ENCODE results near the gene IDUA. TPM values are rescaled to one million over a fixed set of nuclear protein-coding genes. Genes with fewer than 3 reads are reported as not detected.

Gene IDUA
- total and polyA plus RNA-seq, 7 donors: 1.2 to 15.2 (median 7.3) TPM

DNA sequence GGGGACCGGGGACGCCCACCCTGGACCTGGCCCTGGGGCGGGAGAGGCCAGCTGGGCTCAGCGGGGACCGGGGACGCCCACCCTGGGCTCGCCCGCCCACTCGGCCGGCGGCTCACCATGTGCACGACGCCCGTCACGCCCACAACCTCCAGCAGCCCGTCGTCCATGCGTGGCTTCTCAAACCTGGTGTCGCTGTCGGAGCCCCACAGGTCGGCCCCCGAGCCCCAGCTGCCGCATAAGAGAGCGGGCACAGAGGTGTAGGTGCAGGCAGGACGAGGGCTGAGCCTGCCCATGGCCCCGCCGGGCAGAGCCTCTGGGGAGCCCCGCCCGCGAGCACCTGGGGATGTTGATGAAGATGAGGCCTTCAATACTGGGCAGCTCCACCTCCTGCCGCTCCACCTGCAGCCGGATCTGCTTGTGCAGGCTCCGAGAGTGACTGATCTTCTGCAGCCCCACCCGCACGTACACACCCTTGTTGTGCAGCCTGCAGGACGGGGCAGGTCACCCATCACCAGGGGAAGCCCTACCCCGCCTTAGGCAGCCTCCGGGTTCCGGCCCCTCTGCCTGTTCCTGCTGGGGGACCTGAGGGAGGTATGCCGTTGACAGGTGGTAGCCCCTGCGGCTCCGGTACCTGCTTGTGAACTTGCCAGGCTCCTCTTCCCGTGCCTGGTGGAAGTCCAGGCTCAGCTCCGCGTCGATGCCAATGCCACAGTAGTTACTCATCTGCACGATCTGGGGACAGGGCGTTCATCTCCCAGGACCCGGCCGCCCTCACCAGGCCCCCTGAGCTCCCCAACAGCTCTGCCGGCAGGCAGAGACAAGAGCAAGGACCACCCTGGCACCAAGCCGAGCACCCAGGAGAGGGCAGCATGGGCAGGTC, 25.3 kb upstream of the IDUA start:
- H3K27ac ChIP-seq: no peak overlapping the region
- H3K4me3 ChIP-seq: no peak overlapping the region
- H3K27me3 ChIP-seq: no peaks in the 10 kb centered on the region
- 46 to 86% methylated on average over 52 of the region's 52 CpGs for WGBS, 2 donors
- H3K9me3 ChIP-seq: no peaks in the 10 kb centered on the region
- intact Hi-C loops (cut with DNase I): no loop called here
- peaks cover 0 to 45% (median 11%) of the 10 kb centered on the region in 4 donors for H3K36me3 ChIP-seq
- TF ChIP-seq POLR2AphosphoS5 (IDR thresholded peaks at IDR 0.05) (peak in 2 of 4 donors; percentile 2 to 7), POLR2A (IDR thresholded peaks at IDR 0.05) (no peak)
- H3K4me1 ChIP-seq: no peaks in the 10 kb centered on the region
- peak; percentile 65 for DNase-seq

DNA sequence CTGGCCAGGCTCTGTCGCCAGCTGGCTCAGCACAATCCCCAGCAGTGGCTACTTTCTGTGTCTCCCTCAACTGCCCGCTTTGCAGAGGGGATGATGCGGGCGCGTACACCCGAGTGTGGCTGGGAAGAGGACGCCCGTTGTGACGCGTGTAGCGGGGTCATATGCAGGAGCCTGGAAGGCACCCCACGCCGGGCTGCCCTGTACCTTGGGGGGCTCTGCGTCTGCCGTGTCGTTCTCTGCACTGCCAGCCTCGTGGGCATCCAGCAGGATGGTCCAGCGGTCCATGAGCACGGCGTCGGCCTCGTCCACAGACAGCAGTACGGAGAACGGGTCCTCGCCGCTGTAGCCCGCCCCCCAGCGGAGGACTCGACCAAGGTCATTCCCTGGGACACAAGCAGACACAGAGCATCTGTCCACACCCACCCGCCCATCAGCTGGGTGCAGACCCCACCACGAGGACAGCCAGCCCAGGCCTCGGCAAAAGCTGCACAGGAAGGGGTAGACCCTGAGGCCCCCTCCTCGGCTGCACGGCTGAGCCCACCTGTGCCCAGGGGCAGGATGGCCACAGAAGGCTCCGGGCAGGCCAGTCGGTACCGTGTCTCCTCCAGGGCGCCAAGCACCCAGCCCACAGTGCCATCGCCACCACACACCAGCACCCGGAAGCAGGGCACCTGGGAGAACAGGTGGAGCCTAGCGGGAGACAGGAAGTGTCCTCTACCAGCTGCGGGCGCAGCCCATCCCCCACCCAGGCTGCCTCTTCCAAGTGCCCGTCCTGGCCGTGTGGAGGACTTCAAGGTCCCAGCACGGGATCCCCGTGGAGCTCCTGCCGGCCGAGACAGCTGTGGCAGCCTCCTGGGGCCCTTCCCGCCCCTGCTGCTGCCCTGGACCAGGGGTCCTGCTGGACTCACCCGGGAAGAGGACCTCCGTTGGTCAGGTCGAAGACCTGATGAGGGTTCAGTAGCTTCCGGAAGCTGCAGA, 24.3 kb upstream of the IDUA start:
- 65 to 93% methylated on average over 54 of the region's 54 CpGs for whole genome bisulfite sequencing, 2 donors
- TF ChIP-seq, protein P1, sequence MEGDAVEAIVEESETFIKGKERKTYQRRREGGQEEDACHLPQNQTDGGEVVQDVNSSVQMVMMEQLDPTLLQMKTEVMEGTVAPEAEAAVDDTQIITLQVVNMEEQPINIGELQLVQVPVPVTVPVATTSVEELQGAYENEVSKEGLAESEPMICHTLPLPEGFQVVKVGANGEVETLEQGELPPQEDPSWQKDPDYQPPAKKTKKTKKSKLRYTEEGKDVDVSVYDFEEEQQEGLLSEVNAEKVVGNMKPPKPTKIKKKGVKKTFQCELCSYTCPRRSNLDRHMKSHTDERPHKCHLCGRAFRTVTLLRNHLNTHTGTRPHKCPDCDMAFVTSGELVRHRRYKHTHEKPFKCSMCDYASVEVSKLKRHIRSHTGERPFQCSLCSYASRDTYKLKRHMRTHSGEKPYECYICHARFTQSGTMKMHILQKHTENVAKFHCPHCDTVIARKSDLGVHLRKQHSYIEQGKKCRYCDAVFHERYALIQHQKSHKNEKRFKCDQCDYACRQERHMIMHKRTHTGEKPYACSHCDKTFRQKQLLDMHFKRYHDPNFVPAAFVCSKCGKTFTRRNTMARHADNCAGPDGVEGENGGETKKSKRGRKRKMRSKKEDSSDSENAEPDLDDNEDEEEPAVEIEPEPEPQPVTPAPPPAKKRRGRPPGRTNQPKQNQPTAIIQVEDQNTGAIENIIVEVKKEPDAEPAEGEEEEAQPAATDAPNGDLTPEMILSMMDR (IDR thresholded peaks at IDR 0.05): no peak
- TF ChIP-seq POLR2AphosphoS5 (IDR thresholded peaks at IDR 0.05): no peak
- peaks cover 0 to 2% (median 2%) of the 10 kb centered on the region in 4 donors for H3K4me1 ChIP-seq
- intact Hi-C loops (cut with DNase I): no loop called here
- peaks cover 0 to 40% (median 11%) of the 10 kb centered on the region in 4 donors for H3K36me3 ChIP-seq
- DNase-seq: peak; percentile 62
- peaks cover 0 to 3% (median 1%) of the 10 kb centered on the region in 3 donors for H3K27me3 ChIP-seq
- no peaks in the 10 kb centered on the region for H3K9me3 ChIP-seq
- H3K27ac ChIP-seq: no peak overlapping the region
- H3K4me3 ChIP-seq: no peak overlapping the region

DNA sequence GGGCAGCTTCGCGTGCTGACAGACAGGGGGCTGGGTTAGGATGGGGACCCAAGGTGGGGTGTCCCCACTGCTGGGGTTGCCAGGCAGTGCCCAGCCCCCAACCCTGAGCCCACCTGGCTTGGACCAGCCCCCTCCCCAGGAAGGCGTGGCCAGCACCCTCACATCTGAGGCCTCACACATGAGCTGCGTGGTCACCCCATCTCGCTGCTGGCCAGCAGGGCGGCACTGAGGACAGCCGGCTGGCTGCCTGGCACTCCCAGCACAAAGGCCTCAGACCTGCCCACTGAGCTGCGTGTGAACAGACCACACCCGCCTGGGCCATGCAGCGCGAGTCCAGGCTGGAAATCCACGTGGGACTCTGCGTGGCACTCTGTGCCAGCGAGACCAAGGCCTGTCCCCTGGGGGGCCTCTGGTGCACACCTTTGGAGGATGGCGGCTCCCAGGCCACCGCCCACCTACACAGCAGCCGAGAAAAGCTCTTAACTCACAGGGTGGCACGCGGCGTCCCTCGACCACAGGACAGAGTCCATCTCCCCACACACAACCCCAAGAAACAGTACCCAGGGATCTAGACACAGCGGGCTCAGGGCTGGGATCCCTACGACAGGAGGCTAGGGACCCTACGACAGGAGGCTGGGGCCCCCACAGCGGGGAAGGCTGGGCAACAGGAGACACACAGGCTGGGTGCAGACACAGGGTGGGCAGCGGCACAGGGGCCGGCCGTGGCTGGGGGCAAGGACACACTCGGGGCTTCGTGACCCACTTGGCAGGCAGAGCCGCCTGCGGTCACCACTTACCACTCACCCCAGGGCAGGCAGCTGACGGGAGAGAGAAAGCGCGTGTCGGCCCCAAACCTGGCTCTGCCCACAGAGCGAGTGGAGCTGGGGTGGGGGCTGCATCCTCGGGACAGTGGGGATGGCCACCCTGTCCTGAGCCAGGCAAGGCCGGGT, 23.3 kb upstream of the IDUA start:
- no peak for DNase-seq
- TF ChIP-seq EP300 (IDR thresholded peaks at IDR 0.05) (no peak), POLR2A (IDR thresholded peaks at IDR 0.05) (no peak), POLR2AphosphoS5 (IDR thresholded peaks at IDR 0.05) (no peak)
- TF ChIP-seq, protein P1 (IDR thresholded peaks at IDR 0.05): no peak
- intact Hi-C loops (cut with DNase I): no loop called here
- Histone ChIP-seq H3K4me3 (no peak overlapping the region), H3K9me3 (no peaks in the 10 kb centered on the region), H3K4me1 (peaks cover 0 to 12% (median 11%) of the 10 kb centered on the region in 4 donors), H3K27ac (no peak overlapping the region), H3K36me3 (peaks cover 0 to 31% (median 5%) of the 10 kb centered on the region in 4 donors), H3K27me3 (peaks cover 0 to 13% (median 12%) of the 10 kb centered on the region in 3 donors)
- WGBS, 2 donors: 77 to 93% methylated on average over 39 of the region's 39 CpGs

DNA sequence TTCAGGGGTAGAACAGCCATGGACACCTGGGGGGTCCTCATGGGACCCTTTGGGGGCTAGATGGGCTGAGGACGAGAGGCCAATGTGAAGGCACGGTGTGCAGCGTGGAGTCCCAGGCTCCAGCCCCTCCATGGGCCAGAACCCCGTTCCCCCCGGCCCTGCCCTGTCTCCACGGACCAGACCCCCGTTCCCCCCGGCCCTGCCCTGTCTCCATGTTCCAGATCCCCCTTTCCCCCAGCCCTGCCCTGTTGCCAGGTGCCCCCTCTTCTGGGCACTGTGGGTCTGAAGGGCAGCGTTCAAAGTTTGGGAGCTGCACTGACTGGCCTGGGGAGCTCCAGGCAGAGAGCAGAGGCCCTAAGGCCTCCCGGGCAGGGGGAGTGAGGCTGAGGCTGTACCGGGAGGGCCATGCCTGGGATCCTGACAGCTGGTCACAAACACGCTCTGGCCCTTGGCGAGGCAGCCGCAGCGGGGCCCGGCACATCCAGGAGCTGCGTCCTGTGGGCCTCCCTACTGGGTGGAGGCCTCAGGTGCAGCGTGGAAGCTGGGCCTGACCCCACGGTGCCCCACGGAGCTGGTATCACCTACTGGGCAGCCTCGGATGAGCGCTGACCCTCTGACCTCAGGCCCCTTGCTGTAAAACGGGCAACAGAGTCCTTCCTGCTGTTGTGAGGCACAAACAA, 22.4 kb upstream of the IDUA start:
- intact Hi-C loops (cut with DNase I): no loop called here
- Histone ChIP-seq H3K9me3 (no peaks in the 10 kb centered on the region), H3K27ac (no peak overlapping the region), H3K4me1 (peaks cover 0 to 12% (median 11%) of the 10 kb centered on the region in 4 donors), H3K4me3 (no peak overlapping the region), H3K36me3 (peaks cover 0 to 30% (median 5%) of the 10 kb centered on the region in 4 donors), H3K27me3 (peaks cover 0 to 17% (median 16%) of the 10 kb centered on the region in 3 donors)
- TF ChIP-seq EP300 (IDR thresholded peaks at IDR 0.05) (no peak), POLR2A (IDR thresholded peaks at IDR 0.05) (no peak), POLR2AphosphoS5 (IDR thresholded peaks at IDR 0.05) (no peak)
- TF ChIP-seq, protein P1 (IDR thresholded peaks at IDR 0.05): no peak
- no peak for DNase-seq
- 91 to 94% methylated on average over 23 of the region's 23 CpGs for WGBS, 2 donors
